Body of pancreas (tissue), 4 donors: ENCODE measurements around the gene STOX2. TPM values are rescaled to one million over a fixed set of nuclear protein-coding genes. Genes with fewer than 3 reads are reported as not detected.

Experiments
- ATAC-seq: fragments of 150-250 bp; one replicate; pipeline ENCODE4 v1.9.1; 2016
- DNase-seq, 4 donors: peaks; one replicate each; pipeline ENCODE4 v3.0.0-alpha.2; 2019
- H3K27ac ChIP-seq, 4 donors: fragments of 200-600 bp; sonication (generic); 1 replicate in 3 of 4; 2 replicates in 1 of 4; pipeline versions ENCODE4 v1.5.1 to v1.6.1; 2016 to 2019; ENCODE audit warnings: mild to moderate bottlenecking in 1 of 4, mixed read lengths in 1 of 4, moderate library complexity in 1 of 4
- H3K27me3 ChIP-seq, 2 donors: fragments of 200-600 bp; sonication (generic); one replicate each; pipeline ENCODE4 v1.6.0; 2016; ENCODE audit warnings: mild to moderate bottlenecking in 1 of 2
- H3K36me3 ChIP-seq, 2 donors: fragments of 200-600 bp; sonication (generic); replicated peaks in 1 of 2; 2 replicates each; pipeline ENCODE4 v1.5.1; 2016; ENCODE audit warnings: low read depth in 2 of 2; ENCODE audit not compliant: insufficient read depth in 1 of 2
- H3K4me1 ChIP-seq: fragments of 200-600 bp; sonication (generic); one replicate; pipeline ENCODE4 v1.6.0; 2016
- H3K4me3 ChIP-seq, 2 donors: fragments of 200-600 bp; sonication (generic); 1 replicate in 1 of 2; 2 replicates in 1 of 2; pipeline ENCODE4 v1.5.1; 2016 to 2019
- H3K9me3 ChIP-seq, 3 donors: fragments of 200-600 bp; sonication (generic); 1 replicate in 2 of 3; 2 replicates in 1 of 3; pipeline ENCODE4 v1.5.1; 2016
- CTCF ChIP-seq, 7 experiments: fragments of 450-650 bp in 4 of 7; fragments of 200-600 bp in 3 of 7; sonication (generic) in 3 of 7; IDR thresholded peaks; one replicate each; pipeline ENCODE4 v1.5.1; 2016 to 2019; ENCODE audit warnings: antibody characterized with exemption in 7 of 7
- POLR2A ChIP-seq, 3 donors: fragments of 450-650 bp; IDR thresholded peaks; one replicate each; pipeline ENCODE4 v1.6.1; 2016; ENCODE audit warnings: antibody characterized with exemption in 3 of 3, mild to moderate bottlenecking in 2 of 3
- WGBS, 2 donors: methylation state at CpG; one replicate each; pipeline ENCODE4 v1.1.5; 2017; 5-methylcytosine and 5-hydroxymethylcytosine counted together
- intact Hi-C: fragments of 100-400 bp; cut with DNase I; formaldehyde crosslinking; loops from one replicate; pipeline ENCODE4 v1.15.1; 2023
- total RNA-seq, 2 donors: library from RNA; depleted of rRNA; stranded (reverse); fragments of >200 nt; gene quantifications; one replicate each; pipeline ENCODE4 v1.1.0, GENCODE V29; 2016

Gene STOX2
- total RNA-seq, 2 donors from 2014 or later, result 15.0 to 15.8 TPM

- 90 to 92% methylated on average over 10 of the region's 10 CpGs for WGBS, 2 donors
- no peak for TF ChIP-seq CTCF (IDR thresholded peaks at IDR 0.05)
- no peak for TF ChIP-seq POLR2A (IDR thresholded peaks at IDR 0.05)
- no peaks in the 10 kb centered on the region for H3K36me3 ChIP-seq
Measured at GRCh38 chr4:183918696-183919095, 13.6 kb downstream of the STOX2 start.

DNA sequence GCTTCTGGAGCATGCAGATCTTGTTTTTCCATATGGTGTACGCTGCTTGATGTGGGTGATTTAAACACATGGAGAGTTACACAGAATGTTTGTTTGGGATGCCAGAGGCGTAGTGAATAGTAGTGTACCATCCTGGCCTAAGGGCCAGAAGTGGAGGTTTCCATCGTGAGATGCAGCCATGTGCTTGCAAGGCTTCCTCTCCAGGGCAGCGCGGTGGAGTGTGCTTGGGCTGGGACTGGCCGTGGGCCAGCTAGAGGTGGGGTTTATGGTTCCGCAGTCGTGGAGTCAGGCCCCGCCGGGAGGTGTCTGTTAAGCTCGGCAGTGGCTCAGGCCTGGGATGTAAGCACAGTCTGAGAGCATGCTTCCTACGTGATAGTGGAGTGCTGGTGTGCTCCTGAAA is 14.0 kb downstream of the STOX2 start:
- DNase-seq (peak in 1 of 4 donors; percentile 11), ATAC-seq (no peak)
- 78 to 86% methylated on average over 7 to 12 of the region's 12 CpGs for WGBS, 2 donors
- Histone ChIP-seq H3K9me3 (no peaks in the 10 kb centered on the region), H3K4me3 (no peak overlapping the region), H3K27ac (no peak overlapping the region), H3K27me3 (no peaks in the 10 kb centered on the region), H3K4me1 (no peaks in the 10 kb centered on the region), H3K36me3 (no peaks in the 10 kb centered on the region)
- no peak for TF ChIP-seq CTCF (IDR thresholded peaks at IDR 0.05)
- TF ChIP-seq POLR2A (IDR thresholded peaks at IDR 0.05), result no peak
- intact Hi-C loops, result no loop called here

More at GRCh38 chr4:183918696-183919095, 13.6 kb downstream of the STOX2 start:
- DNase-seq (no peak), ATAC-seq (no peak)
- Histone ChIP-seq H3K4me1 (no peaks in the 10 kb centered on the region), H3K9me3 (no peaks in the 10 kb centered on the region), H3K27ac (no peak overlapping the region), H3K27me3 (no peaks in the 10 kb centered on the region), H3K4me3 (no peak overlapping the region)
- intact Hi-C loops, result no loop called here

GRCh38 chr4:183920512-183920911 is 15.4 kb downstream of the STOX2 start:
- no peak for TF ChIP-seq CTCF (IDR thresholded peaks at IDR 0.05)
- no peak for DNase-seq
- H3K36me3 ChIP-seq, result no peaks in the 10 kb centered on the region
- H3K4me1 ChIP-seq, result no peaks in the 10 kb centered on the region
- 36 to 57% methylated on average over 3 of the region's 3 CpGs for WGBS, 2 donors
- no peak overlapping the region for H3K27ac ChIP-seq
- ATAC-seq, result no peak
- intact Hi-C loops, result no loop called here
- no peaks in the 10 kb centered on the region for H3K27me3 ChIP-seq
- H3K4me3 ChIP-seq, result no peak overlapping the region
- H3K9me3 ChIP-seq, result no peaks in the 10 kb centered on the region

DNA sequence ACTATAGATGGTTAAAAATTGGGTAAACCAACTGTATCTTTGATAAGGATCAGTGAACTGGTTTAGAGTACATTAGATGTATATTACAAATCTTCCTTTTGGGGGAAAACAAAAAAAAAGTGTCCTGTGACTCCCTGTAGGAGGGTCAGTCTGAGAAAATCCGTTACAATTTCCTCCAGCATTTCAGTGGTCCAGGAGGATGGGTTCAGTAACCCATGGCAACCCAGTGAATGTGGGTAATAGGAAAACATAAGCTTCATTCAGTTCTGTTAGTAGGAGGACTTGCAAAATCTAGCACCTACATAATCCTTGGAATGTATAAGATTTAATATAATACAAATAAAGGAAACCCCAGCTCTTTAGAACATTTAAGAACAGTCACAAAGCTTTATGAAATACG is 16.2 kb downstream of the STOX2 start:
- intact Hi-C loops, result no loop called here
- ATAC-seq (no peak), DNase-seq (no peak)
- Histone ChIP-seq H3K4me1 (peaks cover 1% of the 10 kb centered on the region), H3K27ac (no peak overlapping the region), H3K27me3 (no peaks in the 10 kb centered on the region), H3K4me3 (no peak overlapping the region), H3K9me3 (no peaks in the 10 kb centered on the region), H3K36me3 (no peaks in the 10 kb centered on the region)
- TF ChIP-seq CTCF (IDR thresholded peaks at IDR 0.05) (no peak), POLR2A (IDR thresholded peaks at IDR 0.05) (no peak)
- WGBS, 2 donors, result 83 to 95% methylated on average over 2 of the region's 2 CpGs

- DNase-seq, result peak in 2 of 4 donors; percentile 27 to 49
- WGBS, 2 donors, result 80 to 92% methylated on average over 10 to 12 of the region's 12 CpGs
- H3K27ac ChIP-seq, result no peak overlapping the region
- H3K4me3 ChIP-seq, result no peak overlapping the region
- intact Hi-C loops, result no loop called here
- H3K27me3 ChIP-seq, result no peaks in the 10 kb centered on the region
- H3K36me3 ChIP-seq, result no peaks in the 10 kb centered on the region
- H3K9me3 ChIP-seq, result no peaks in the 10 kb centered on the region
- TF ChIP-seq CTCF (IDR thresholded peaks at IDR 0.05) (no peak), POLR2A (IDR thresholded peaks at IDR 0.05) (no peak)
- peaks cover 13% of the 10 kb centered on the region for H3K4me1 ChIP-seq
- ATAC-seq, result no peak
Measured at GRCh38 chr4:183924362-183925044, 19.4 kb downstream of the STOX2 start.
